Superior temporal gyrus (tissue), 1 donor: ENCODE measurements around the gene ZNF541.

Experiments
- DNase-seq: peaks from one replicate; pipeline ENCODE4 v3.0.0-alpha.2; 2016; ENCODE audit errors: extremely low spot score

ZNF541 gene

GRCh38 chr19:47544075-47544474 is 28.9 kb downstream of the ZNF541 start:
- DNase-seq, result no peak

- DNase-seq, result no peak
These were observed 30.9 kb downstream of the ZNF541 start for GRCh38 chr19:47542030-47542475.

- no peak for DNase-seq
These were observed 31.4 kb downstream of the ZNF541 start for GRCh38 chr19:47541518-47541917.

- DNase-seq, result no peak
These were observed 32.2 kb downstream of the ZNF541 start for GRCh38 chr19:47540748-47541147.

DNA sequence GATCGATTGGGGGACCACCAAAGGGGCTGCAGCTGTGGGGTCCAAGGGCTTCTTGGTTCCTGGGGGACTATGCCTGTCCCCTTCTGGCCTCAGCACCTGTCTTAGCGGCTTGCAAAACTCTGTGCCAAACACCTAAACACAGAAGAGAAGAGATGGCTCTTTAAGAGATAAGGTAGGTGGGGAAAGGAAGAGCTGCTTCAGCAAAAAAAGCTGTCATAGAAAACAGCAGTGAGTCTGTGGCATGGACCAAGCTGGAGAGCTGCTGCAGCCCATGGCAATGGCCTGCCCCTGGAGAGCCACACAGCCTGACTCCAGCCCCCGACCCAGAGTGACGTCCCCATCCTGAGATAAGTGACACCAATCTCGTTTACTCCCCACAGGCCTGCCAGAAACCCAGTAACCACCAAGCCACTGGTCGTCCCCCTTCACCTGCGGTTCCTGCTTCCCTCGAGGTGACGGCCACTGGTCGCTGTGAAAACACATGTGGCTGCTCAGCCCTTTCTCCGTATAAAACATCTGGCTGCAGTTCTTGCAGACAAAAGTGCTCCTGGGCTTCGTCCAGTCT is 33.1 kb downstream of the ZNF541 start:
- DNase-seq, result no peak

DNA sequence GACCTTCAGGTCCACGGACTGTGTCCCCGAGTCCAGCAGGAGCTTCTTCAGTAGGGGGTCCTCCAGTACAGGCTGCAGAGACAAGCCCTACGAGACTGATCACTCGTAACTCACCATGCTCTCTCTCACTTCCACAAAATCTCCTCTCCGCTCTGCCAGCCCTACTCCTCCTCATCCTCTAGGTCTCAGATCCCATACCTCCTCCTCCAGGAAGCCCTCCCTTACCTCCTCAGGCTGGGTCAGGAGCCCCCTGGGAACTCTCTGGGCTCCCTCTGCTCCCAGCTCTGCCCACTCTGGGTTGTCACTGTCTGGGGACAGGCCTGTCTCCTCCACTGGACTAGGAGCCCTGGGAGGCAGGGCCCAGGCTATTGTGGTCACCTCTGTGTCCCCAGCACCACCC is 34.1 kb downstream of the ZNF541 start:
- no peak for DNase-seq

GRCh38 chr19:47537493-47537892 is 35.5 kb downstream of the ZNF541 start:
- no peak for DNase-seq

- DNase-seq, result no peak
These were observed 38.3 kb downstream of the ZNF541 start for GRCh38 chr19:47534628-47535027.

DNA sequence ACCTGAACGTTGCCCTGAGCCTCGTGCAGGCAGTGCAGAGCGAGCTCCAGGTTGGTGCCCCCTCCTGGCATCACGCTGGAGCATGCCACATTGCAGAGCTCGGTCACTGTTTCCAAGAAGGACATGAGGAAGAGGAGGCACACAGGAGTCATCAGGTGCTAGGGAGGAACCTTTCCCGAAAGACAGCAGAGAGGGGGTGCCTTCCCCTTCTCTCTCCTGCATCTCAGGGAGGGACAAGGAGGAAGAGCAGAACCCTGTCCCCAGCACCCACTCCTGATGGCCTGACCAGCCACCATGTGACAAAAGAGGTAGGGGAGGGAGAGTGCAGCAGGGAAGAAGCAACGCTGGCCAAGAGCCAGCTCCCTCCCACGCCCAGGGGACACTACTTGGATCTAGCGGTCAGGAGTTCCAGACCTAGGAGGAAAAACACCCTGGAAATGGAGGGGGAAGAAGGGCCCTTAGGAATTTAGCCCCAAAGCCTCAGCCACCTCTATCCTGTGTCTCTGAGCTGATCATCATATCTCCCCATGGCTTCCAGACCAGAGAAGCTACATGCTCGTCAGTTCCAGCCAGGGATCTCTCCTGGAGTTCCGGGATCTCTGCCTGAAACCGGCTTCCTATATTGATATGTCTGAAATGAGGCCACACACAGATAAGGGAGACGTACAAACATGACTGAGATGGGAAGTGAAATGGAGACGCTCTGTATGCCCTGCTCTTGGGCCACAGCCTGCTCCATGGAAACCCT is 41.1 kb downstream of the ZNF541 start:
- no peak for DNase-seq

DNA sequence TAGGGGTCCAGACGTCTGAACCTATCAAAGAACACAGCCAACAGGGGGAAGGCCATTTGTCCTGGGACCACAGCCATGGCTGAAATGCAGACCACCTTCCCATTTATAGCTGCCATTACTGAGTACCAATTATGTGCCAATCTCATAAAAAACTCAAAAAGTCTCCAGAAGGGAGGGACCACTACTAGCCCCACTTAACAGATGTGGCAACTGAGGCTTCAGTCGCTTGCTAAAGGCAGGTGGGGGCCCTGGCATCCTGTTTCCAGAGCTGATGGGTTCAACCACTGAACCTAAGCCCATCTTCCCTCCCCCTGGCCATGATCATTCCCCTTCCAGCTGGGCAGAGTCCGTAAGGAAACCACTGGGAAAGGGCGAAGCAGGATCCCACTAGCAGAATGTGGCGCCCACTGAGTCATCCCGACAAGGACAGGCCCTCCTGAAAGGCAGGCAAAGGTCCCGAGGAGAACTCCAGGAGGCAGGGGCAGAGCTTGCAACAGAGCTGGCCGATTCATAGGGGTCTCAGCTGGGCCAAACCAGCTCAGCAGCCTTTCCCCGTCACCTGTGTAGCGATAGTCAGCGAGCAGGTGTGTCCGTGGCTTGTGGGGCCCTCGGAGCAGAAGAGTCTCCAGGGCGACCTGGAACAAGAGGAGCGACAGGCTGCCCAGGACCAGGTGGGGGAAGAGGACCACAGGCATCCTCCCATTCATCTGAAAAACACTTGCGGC is 43.8 kb downstream of the ZNF541 start:
- DNase-seq, result no peak

DNA sequence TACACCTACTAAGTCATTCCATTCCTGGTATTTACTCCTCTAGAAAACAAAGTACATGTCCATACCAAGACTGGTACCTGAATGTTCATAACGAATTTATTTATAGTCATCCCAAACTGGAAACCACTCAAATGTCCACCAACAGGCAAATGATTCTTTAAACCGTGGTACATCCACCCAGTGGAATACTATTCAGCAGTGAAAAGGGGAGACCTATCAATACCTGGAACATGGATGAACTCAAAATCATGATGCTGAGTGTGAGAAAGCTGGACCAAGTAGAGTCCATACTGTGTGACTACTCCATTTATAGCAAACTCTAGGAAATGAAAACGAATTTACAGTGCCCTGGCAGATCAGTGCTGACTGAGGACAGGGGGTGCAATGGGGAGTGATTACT is 46.1 kb downstream of the ZNF541 start:
- no peak for DNase-seq

DNA sequence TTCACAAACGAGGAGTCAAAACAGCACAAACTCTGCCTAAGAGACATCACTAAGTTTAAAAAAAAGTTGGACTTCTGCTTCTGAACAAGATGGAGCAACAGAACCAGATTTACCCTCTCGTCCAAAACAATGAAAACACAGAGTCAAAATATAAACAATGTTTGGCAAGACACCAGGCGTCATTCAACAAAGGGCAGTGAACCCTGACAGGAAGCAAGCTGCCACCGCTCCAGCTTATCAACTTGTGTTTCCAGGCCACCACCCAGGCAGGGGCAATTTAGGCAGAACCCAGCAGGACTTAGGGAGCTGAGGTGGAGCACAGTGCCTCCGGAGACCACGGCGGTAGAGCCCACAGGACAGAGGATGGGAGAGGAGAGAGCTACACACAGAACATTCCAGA is 49.5 kb downstream of the ZNF541 start:
- DNase-seq, result no peak
